Esophagus squamous epithelium (tissue), 5 donors: ENCODE data around the gene PRAC1. TPM values are rescaled to one million over a fixed set of nuclear protein-coding genes. Genes with fewer than 3 reads are reported as not detected.
"Not testable (repeated sequence)": the region's sequence is repeated elsewhere in the genome, so short reads cannot be mapped to it uniquely, and the experiment has no call there.

ENCODE experiments used
- DNase-seq: peaks from one replicate; lab custom pipeline; 2025; lab: John Stamatoyannopoulos, UW
- H3K27ac ChIP-seq, 4 donors: fragments of 200-600 bp; sonication (generic); one replicate each; pipeline ENCODE4 v1.5.1; 2016 to 2019; ENCODE audit warnings: mild to moderate bottlenecking in 1 of 4
- H3K27me3 ChIP-seq, 4 donors: fragments of 200-600 bp; sonication (generic); 1 replicate in 3 of 4; 2 replicates in 1 of 4; pipeline versions ENCODE4 v1.5.1 to v1.6.0; 2017 to 2021; ENCODE audit warnings: antibody characterized with exemption in 1 of 4
- H3K36me3 ChIP-seq, 3 donors: fragments of 200-600 bp; sonication (generic); one replicate each; pipeline ENCODE4 v1.5.1; 2016 to 2019
- H3K4me1 ChIP-seq, 3 donors: fragments of 200-600 bp; sonication (generic); one replicate each; pipeline ENCODE4 v1.5.1; 2017 to 2019
- H3K4me3 ChIP-seq, 4 donors: fragments of 200-600 bp; sonication (generic); 1 replicate in 3 of 4; 2 replicates in 1 of 4; pipeline ENCODE4 v1.5.1; 2016 to 2019; ENCODE audit warnings: mild to moderate bottlenecking in 2 of 4, moderate library complexity in 1 of 4
- H3K9me3 ChIP-seq, 3 donors: fragments of 200-600 bp; sonication (generic); one replicate each; pipeline ENCODE4 v1.5.1; 2016 to 2019
- POLR2A ChIP-seq, 4 donors: fragments of 450-650 bp; IDR thresholded peaks; one replicate each; pipeline ENCODE4 v1.6.1; 2017; ENCODE audit warnings: antibody characterized with exemption in 4 of 4, mild to moderate bottlenecking in 4 of 4, moderate library complexity in 3 of 4
- WGBS, 2 donors: methylation state at CpG; one replicate each; pipeline ENCODE4 v1.1.5; 2018; 5-methylcytosine and 5-hydroxymethylcytosine counted together
- intact Hi-C: fragments of 100-400 bp; cut with DNase I; formaldehyde crosslinking; loops from one replicate; pipeline ENCODE4 v1.15.0; 2022
- total RNA-seq, 4 donors: library from RNA; depleted of rRNA; stranded (reverse); fragments of >200 nt; gene quantifications; one replicate each; pipeline ENCODE4 v1.1.0, GENCODE V29; 2016
- TF ChIP-seq, protein P1 (sequence below), 6 experiments: fragments of 450-650 bp in 4 of 6; fragments of 200-600 bp in 2 of 6; sonication (generic) in 2 of 6; IDR thresholded peaks; one replicate each; pipeline ENCODE4 v1.5.1; 2016 to 2019; ENCODE audit warnings: antibody characterized with exemption in 6 of 6, mild to moderate bottlenecking in 4 of 6, moderate library complexity in 4 of 6
- donor health status: DM: yes; HTN: yes; CAD: no.

Gene PRAC1
- total RNA-seq, 4 donors from 2014 or later, result not detected

DNA sequence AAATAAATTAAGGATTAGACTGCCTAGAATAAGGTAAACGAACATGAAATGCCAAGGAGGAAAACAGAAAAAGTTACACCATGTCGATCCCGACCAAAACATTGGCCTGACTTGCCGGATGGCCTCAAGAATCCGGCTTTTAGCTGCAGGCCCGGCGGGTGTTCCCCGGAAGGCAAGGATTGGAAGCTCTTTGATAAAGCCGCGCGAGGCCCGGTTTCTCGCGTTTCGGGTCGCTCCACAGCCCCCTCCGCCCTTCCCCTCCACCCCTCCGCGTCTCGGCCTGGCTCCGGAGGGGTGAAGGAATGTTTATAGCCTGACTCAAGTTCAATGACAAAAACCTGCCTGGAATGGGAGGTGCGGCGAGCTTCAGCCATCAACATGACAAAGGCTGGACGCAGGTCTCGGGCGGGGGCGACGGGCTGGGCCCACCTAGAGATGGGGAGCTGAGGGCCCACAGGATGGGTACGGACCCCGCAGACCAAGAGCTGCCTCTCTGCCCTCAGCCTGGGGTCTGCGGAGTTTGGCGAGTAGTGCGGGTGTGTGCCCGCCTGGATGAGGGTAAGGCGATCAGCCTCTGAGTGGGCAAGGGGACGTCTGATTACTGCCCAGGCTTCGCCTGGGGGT, 2.6 kb downstream of the PRAC1 start:
- H3K4me1 ChIP-seq, result peaks cover 8 to 41% (median 31%) of the 10 kb centered on the region in 3 donors
- H3K27ac ChIP-seq, result no peak overlapping the region
- DNase-seq, result no peak
- WGBS, 2 donors, result 1 to 8% methylated on average over 10 to 11 of the region's 37 CpGs
- no peaks in the 10 kb centered on the region for H3K9me3 ChIP-seq
- intact Hi-C loops, result loop anchor here (5.0 kb wide), 1 partner anchor 158 kb away; no protein-coding TSS in a partner anchor
- H3K36me3 ChIP-seq, result no peaks in the 10 kb centered on the region
- TF ChIP-seq, protein P1, sequence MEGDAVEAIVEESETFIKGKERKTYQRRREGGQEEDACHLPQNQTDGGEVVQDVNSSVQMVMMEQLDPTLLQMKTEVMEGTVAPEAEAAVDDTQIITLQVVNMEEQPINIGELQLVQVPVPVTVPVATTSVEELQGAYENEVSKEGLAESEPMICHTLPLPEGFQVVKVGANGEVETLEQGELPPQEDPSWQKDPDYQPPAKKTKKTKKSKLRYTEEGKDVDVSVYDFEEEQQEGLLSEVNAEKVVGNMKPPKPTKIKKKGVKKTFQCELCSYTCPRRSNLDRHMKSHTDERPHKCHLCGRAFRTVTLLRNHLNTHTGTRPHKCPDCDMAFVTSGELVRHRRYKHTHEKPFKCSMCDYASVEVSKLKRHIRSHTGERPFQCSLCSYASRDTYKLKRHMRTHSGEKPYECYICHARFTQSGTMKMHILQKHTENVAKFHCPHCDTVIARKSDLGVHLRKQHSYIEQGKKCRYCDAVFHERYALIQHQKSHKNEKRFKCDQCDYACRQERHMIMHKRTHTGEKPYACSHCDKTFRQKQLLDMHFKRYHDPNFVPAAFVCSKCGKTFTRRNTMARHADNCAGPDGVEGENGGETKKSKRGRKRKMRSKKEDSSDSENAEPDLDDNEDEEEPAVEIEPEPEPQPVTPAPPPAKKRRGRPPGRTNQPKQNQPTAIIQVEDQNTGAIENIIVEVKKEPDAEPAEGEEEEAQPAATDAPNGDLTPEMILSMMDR (IDR thresholded peaks at IDR 0.05), result no peak
- TF ChIP-seq POLR2A (IDR thresholded peaks at IDR 0.05), result no peak
- H3K27me3 ChIP-seq, result peaks cover 59 to 100% (median 82%) of the 10 kb centered on the region in 4 donors
- peak overlapping the region in 1 of 4 donors; percentile 39 for H3K4me3 ChIP-seq

DNA sequence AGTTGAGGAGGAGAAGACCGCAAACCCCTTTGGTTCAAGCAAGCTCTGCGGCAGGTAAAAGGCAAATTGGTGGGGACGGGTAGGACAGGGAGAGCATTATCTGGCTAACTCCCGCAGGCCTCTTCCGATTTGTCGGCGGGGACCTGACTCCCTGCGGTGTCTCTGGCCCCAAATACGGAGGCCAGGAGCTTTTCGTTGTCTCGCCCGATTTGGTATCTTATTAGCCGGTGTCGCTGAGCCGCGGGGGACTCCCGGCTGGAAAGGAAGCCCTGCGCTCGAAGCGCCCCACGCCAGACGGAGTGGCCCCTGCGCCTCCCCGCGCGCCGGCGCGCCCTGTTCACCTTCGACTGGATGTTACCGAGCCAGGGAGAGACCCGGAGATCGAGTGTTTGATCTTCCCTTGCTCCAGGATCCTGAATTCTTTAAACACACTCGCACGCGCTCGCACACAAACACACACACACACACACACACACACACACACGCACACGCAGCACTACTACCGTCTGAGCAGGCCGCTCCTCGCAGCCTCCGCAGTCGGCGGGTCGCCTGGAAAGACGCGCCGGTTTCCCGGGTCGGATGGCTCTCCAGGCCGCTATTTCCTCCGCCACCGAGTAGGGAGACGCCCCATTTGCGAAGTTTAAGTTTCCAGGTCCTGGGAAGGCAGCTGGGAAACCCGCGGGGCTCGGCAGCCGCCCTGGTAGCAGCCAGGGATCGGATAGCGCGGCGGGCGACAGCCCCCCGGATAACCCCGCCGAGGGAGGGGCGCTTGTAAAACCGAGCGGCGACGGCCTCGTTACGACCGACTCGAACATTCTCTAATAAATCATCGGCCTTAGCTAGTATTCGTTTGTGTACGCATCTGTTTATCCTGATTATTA, 3.3 kb downstream of the PRAC1 start:
- H3K9me3 ChIP-seq, result no peaks in the 10 kb centered on the region
- DNase-seq, result no peak
- intact Hi-C loops, result no loop called here
- WGBS, 2 donors, result 17 to 25% methylated on average over 27 to 32 of the region's 80 CpGs
- H3K36me3 ChIP-seq, result no peaks in the 10 kb centered on the region
- TF ChIP-seq, protein P1 (IDR thresholded peaks at IDR 0.05), result no peak
- no peak for TF ChIP-seq POLR2A (IDR thresholded peaks at IDR 0.05)
- peaks cover 3 to 34% (median 24%) of the 10 kb centered on the region in 3 donors for H3K4me1 ChIP-seq
- H3K27ac ChIP-seq, result no peak overlapping the region
- H3K27me3 ChIP-seq, result peaks cover 51 to 100% (median 77%) of the 10 kb centered on the region in 4 donors
- H3K4me3 ChIP-seq, result peak overlapping the region in 1 of 4 donors; percentile 39

DNA sequence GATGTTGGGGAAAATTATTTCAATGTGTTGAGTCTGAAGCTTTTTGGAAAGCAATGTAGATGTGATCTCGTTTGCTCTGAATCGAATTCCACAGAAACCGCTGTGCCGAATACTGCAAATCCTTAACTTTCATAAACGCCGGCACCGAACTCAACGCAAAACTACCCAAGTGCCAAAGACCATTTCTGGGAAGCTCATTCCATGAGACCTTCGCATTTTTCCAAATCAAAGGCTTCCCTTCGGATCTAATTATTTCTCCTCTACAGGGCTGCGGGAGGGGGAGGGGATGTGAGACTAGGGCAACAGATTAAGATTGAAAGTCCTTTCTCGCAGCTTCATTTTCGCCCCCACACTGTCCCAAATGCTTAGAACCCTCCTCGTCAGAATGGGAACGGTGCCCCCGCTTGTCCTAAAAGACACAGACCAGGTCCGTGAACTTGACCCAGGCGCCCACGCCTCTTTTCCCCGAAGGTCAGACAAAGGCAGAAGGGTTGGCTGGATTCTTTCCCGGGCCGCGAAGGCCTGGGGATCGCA, 4.0 kb downstream of the PRAC1 start:
- Histone ChIP-seq H3K9me3 (no peaks in the 10 kb centered on the region), H3K4me1 (peaks cover 3 to 26% (median 17%) of the 10 kb centered on the region in 3 donors), H3K27me3 (peaks cover 47 to 100% (median 70%) of the 10 kb centered on the region in 4 donors), H3K36me3 (no peaks in the 10 kb centered on the region), H3K27ac (no peak overlapping the region), H3K4me3 (no peak overlapping the region)
- 23 to 28% methylated on average over 16 to 20 of the region's 24 CpGs for WGBS, 2 donors
- DNase-seq, result no peak
- intact Hi-C loops, result no loop called here
- TF ChIP-seq, protein P1 (IDR thresholded peaks at IDR 0.05), result no peak
- no peak for TF ChIP-seq POLR2A (IDR thresholded peaks at IDR 0.05)

DNA sequence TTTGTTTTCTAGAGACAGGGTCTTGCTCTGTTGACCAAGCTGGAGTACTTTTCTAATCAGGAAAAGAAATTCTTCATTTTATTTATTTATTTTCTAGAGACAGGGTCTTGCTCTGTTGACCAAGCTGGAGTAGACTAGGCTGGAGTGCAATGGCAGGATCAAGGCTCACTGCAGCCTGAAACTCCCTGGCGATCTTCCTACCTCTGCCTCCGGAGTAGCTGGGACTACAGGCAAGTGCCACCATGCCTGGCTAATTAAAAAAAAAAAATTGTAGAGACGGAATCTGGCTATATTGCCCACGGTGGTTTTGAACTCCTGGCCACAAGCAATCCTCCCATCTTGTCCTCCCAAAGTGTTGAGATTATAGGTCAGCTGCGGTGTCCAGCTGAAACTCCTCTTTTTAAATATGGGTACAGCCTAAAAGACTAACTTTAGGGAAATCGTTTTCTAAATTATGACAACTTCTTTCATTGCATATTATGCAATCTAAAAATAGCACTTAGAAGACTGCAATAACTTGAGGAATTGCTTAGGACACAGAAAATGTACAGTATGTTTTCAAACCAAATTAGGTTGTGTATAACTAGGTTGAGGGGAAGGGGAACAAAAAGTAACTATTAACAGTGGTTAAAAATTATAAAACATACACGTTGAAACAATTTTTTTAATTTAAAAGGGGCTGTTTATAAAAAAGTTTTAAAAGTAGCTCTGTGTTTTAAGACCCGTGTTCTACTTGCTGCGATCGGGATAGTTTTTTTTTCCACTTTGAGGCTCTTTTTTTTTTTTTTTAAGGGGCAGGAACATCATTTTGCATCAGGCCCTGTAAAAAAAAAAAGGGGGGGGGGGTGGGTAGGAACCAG, 4.7 kb downstream of the PRAC1 start:
- no peak overlapping the region for H3K4me3 ChIP-seq
- intact Hi-C loops, result no loop called here
- TF ChIP-seq POLR2A (IDR thresholded peaks at IDR 0.05), result no peak
- TF ChIP-seq, protein P1 (IDR thresholded peaks at IDR 0.05), result no peak
- peaks cover 3 to 20% (median 14%) of the 10 kb centered on the region in 3 donors for H3K4me1 ChIP-seq
- no peaks in the 10 kb centered on the region for H3K36me3 ChIP-seq
- no peaks in the 10 kb centered on the region for H3K9me3 ChIP-seq
- H3K27ac ChIP-seq, result no peak overlapping the region
- H3K27me3 ChIP-seq, result peaks cover 40 to 100% (median 63%) of the 10 kb centered on the region in 4 donors
- no peak for DNase-seq
- 11 to 12% methylated on average over 10 of the region's 10 CpGs for WGBS, 2 donors

DNA sequence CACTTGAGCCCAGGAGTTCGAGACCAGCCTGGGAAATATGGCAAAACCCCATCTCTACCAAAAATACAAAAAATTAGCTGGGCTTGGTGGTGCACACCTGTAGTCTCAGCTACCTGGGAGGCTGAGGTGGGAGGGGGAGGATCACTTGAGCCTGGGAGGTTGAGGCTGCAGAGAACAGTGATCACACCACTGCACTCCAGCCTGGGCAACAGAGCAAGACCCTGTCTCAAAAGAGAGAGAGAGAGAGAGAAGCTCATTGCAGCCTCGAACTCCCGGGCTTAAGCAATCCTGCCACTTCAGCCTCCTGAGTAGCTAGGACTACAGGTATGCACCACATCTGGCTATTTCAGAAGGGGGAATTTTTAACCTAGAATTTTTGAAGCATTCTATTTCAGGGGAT, 5.8 kb downstream of the PRAC1 start:
- intact Hi-C loops, H3K9me3 ChIP-seq, H3K4me3 ChIP-seq, H3K27ac ChIP-seq, DNase-seq, H3K36me3 ChIP-seq: not testable (repeated sequence)
- peaks cover 31 to 100% (median 53%) of the 10 kb centered on the region in 4 donors for H3K27me3 ChIP-seq
- H3K4me1 ChIP-seq, result peaks cover 3 to 19% (median 14%) of the 10 kb centered on the region in 3 donors
- WGBS, 2 donors, result 41 to 63% methylated on average over 3 of the region's 3 CpGs
